Amniotic epithelial cell (primary cell): Measurements from ENCODE around the gene GGTLC1.
"Not testable (repeated sequence)": the region's sequence is repeated elsewhere in the genome, so short reads cannot be mapped to it uniquely, and the experiment has no call there.

Experiments
- DNase-seq: peaks from one replicate; pipeline ENCODE4 v3.0.0-alpha.2; 2010; ENCODE audit warnings: low read depth

GGTLC1 gene

GRCh38 chr20:23988561-23988960, at the start of gene GGTLC1:
Gene GGTLC1 (minus strand): TSS chr20:23988779. CDS start chr20:23986611, 2,168 bp downstream.
- no peak for DNase-seq

- DNase-seq: no peak
Measured at GRCh38 chr20:24034820-24035219, 46.2 kb upstream of the GGTLC1 start.

- DNase-seq: no peak
Measured at GRCh38 chr20:24033565-24033964, 45.0 kb upstream of the GGTLC1 start.

- no peak for DNase-seq
Measured at GRCh38 chr20:24033151-24033550, 44.6 kb upstream of the GGTLC1 start.

GRCh38 chr20:24032400-24032898, 43.9 kb upstream of the GGTLC1 start:
- DNase-seq: no peak

- DNase-seq: no peak
Measured at GRCh38 chr20:24027229-24027628, 38.6 kb upstream of the GGTLC1 start.

- no peak for DNase-seq
Measured at GRCh38 chr20:24022621-24023180, 34.1 kb upstream of the GGTLC1 start.

GRCh38 chr20:24018796-24019195, 30.2 kb upstream of the GGTLC1 start:
- no peak for DNase-seq

GRCh38 chr20:24017458-24017755, 28.8 kb upstream of the GGTLC1 start:
- DNase-seq: no peak

GRCh38 chr20:24016607-24017457, 28.3 kb upstream of the GGTLC1 start:
- no peak for DNase-seq

GRCh38 chr20:24013953-24014352, 25.4 kb upstream of the GGTLC1 start:
- DNase-seq: no peak

GRCh38 chr20:24011282-24011681, 22.7 kb upstream of the GGTLC1 start:
- DNase-seq: no peak

- DNase-seq: no peak
Measured at GRCh38 chr20:24007758-24008157, 19.2 kb upstream of the GGTLC1 start.

- no peak for DNase-seq
Measured at GRCh38 chr20:24007073-24007595, 18.6 kb upstream of the GGTLC1 start.

- no peak for DNase-seq
Measured at GRCh38 chr20:24006626-24007025, 18.0 kb upstream of the GGTLC1 start.

- DNase-seq: no peak
Measured at GRCh38 chr20:24004471-24004870, 15.9 kb upstream of the GGTLC1 start.

- no peak for DNase-seq
Measured at GRCh38 chr20:24002896-24003295, 14.3 kb upstream of the GGTLC1 start.

GRCh38 chr20:24001712-24002405, 13.3 kb upstream of the GGTLC1 start:
- DNase-seq: no peak

- no peak for DNase-seq
Measured at GRCh38 chr20:23998844-23999243, 10.3 kb upstream of the GGTLC1 start.

GRCh38 chr20:23998392-23998791, 9.8 kb upstream of the GGTLC1 start:
- no peak for DNase-seq

- peak; percentile 15 for DNase-seq
Measured at GRCh38 chr20:23995905-23996666, 7.5 kb upstream of the GGTLC1 start.

- DNase-seq: not testable (repeated sequence)
Measured at GRCh38 chr20:23995291-23995690, 6.7 kb upstream of the GGTLC1 start.
